ENCODE measurements around the gene GRM2.

DNA sequence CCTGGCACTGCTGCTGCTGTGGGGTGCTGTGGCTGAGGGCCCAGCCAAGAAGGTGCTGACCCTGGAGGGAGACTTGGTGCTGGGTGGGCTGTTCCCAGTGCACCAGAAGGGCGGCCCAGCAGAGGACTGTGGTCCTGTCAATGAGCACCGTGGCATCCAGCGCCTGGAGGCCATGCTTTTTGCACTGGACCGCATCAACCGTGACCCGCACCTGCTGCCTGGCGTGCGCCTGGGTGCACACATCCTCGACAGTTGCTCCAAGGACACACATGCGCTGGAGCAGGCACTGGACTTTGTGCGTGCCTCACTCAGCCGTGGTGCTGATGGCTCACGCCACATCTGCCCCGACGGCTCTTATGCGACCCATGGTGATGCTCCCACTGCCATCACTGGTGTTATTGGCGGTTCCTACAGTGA, 2.1 kb downstream of the GRM2 start:
- no peak for TF ChIP-seq POLR2A (IDR thresholded peaks at IDR 0.05; ENCODE audit: low read depth, low read length)
- TF ChIP-seq POLR2AphosphoS5 (IDR thresholded peaks at IDR 0.05; ENCODE audit: low read depth, low read length): no peak
- no peak for TF ChIP-seq TAF1 (IDR thresholded peaks at IDR 0.05; ENCODE audit: borderline replicate concordance, low read depth, low read length)

Data from GM12892 (cell line).